Measurements from ENCODE around the gene DDX52.
"Not testable (repeated sequence)": the region's sequence is repeated elsewhere in the genome, so short reads cannot be mapped to it uniquely, and the experiment has no call there.

DDX52 gene

DNA sequence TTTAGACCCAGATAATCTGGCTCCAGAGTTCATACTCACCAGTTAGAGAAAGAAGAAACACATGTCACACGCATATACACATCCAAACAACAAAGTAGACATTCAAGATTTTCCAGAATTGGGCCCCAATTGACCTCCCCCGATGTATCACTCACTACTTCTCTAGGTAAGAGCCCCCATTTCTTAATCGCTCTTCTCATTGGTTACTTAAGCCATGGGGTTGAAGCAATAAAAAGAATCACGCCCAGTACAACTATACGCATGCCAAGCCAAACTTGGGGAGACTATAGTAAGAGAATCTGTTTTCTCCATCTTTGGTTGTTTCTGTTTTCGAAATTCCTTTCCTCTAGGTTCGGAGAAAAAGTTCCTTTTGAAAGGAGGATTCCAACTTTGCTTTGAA lies 565 bp downstream of the DDX52 start:
- Histone ChIP-seq H3K4me1 (peaks cover 33 to 47% (median 37%) of the 10 kb centered on the region in 10 experiments), H3K27ac (peak overlapping the region; percentile 79 to 93 (median 88)), H3K4me2 (peak overlapping the region; percentile 75 to 96 (median 88)), H3K9me3 (replicated peaks in 1 of 11) (no peaks in the 10 kb centered on the region), H3K36me3 (peaks cover 30 to 43% (median 40%) of the 10 kb centered on the region in 11 experiments), H3K27me3 (no peaks in the 10 kb centered on the region), H3K4me3 (peak overlapping the region; percentile 79 to 95 (median 86)), H4K20me1 (peaks cover 0 to 48% (median 25%) of the 10 kb centered on the region in 11 experiments; a peak in 18 of 22 replicates), H3K9ac (peak overlapping the region; percentile 86 to 96 (median 93))
- TF ChIP-seq Cebpa-rat (IDR thresholded peaks at IDR 0.05), result no peak

DNA sequence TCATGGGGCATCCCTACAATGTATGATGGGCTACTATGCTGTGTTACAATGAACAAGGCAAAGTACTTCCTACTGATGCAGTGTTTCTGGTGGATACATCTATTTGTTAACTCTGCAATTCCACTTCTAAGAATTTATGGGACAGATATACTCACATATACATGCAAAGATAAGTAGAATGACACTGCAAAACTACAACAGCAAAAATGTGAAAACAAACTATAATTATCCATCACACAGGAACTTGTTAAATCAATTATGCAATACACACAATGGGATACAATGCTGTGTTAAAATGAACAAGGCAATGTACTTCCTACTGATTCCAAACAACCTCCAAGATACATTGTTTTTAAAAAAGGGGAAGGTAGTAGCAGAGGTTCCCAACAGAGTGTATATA lies 3.2 kb downstream of the DDX52 start:
- H3K9me3 ChIP-seq (replicated peaks in 1 of 11), result no peaks in the 10 kb centered on the region
- H3K4me3 ChIP-seq, result peak overlapping the region in 1 of 10 experiments; percentile 34; a peak in 1 of 20 replicates
- H3K27me3 ChIP-seq, result no peaks in the 10 kb centered on the region
- H3K27ac ChIP-seq, result peak overlapping the region in 5 of 11 experiments; percentile 6 to 49 (median 37); a peak in 7 of 22 replicates
- H4K20me1 ChIP-seq, result peaks cover 0 to 71% (median 25%) of the 10 kb centered on the region in 11 experiments; a peak in 18 of 22 replicates
- peak overlapping the region in 8 of 11 experiments; percentile 11 to 96 (median 86); a peak in 16 of 22 replicates for H3K4me2 ChIP-seq
- peak overlapping the region in 3 of 11 experiments; percentile 5 to 18 (median 11); a peak in 3 of 22 replicates for H3K9ac ChIP-seq
- 0 out of 22 replicates have a peak, but pooled peaks of 1 of the 11 experiments have one; percentile 15 for TF ChIP-seq Cebpa-rat (IDR thresholded peaks at IDR 0.05)
- H3K36me3 ChIP-seq, result peaks cover 57 to 70% (median 65%) of the 10 kb centered on the region in 11 experiments
- H3K4me1 ChIP-seq, result peaks cover 33 to 45% (median 37%) of the 10 kb centered on the region in 10 experiments

DNA sequence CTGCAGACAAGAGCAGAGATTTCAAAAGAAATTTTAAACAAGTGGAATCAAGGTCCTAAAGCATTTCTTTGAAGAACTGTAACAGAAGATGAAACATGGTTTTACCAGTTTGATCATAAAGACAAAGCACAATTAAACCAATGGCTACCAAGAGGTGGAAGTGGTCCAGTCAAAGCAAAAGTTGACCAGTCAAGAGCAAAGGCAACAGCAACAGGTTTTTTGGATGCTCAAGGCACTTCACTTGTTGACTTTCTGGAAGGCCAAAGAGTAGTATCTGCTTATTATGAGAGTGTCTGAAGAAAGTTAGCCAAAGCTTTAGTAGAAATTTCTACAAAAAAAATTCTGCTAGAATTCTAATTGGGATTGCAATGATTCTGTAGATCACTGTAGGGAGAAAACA lies 5.3 kb downstream of the DDX52 start:
- Histone ChIP-seq H3K27me3 (no peaks in the 10 kb centered on the region), H3K9me3 (replicated peaks in 1 of 11) (no peaks in the 10 kb centered on the region), H3K4me1 (peaks cover 28 to 40% (median 32%) of the 10 kb centered on the region in 10 experiments), H3K9ac (no peak overlapping the region), H3K36me3 (peaks cover 77 to 91% (median 85%) of the 10 kb centered on the region in 11 experiments), H3K27ac (no peak overlapping the region), H3K4me3 (no peak overlapping the region), H4K20me1 (peaks cover 3 to 85% (median 38%) of the 10 kb centered on the region in 11 experiments; a peak in 18 of 22 replicates), H3K4me2 (no peak overlapping the region)
- no peak for TF ChIP-seq Cebpa-rat (IDR thresholded peaks at IDR 0.05)

DNA sequence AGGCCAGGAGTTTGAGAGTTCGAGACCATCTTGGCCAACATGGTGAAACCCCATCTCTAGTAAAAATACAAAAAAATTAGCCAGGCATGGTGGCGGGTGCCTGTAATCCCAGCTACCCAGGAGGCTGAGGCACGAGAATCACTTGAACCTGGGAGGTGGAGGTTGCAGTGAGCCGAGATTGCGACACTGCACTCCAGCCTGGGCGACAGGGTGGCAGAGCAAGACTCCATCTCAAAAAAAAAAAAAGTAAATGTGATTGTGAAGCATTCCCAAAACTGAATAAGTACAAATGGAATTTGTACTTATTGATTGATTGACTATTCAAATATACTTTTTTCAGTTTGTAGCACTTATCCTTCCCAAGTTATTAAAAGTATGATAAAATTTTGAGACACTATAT lies 26.8 kb downstream of the DDX52 start:
- not testable (repeated sequence) for H3K4me2 ChIP-seq; H3K27me3 ChIP-seq; H3K4me1 ChIP-seq; H3K4me3 ChIP-seq; H4K20me1 ChIP-seq; H3K9me3 ChIP-seq (replicated peaks in 1 of 11); H3K9ac ChIP-seq; H3K27ac ChIP-seq
- peaks cover 90 to 96% (median 95%) of the 10 kb centered on the region in 11 experiments for H3K36me3 ChIP-seq
- TF ChIP-seq Cebpa-rat (IDR thresholded peaks at IDR 0.05), result peak in 2 of 11 experiments; percentile 5 to 8; a peak in 1 of 22 replicates

DNA sequence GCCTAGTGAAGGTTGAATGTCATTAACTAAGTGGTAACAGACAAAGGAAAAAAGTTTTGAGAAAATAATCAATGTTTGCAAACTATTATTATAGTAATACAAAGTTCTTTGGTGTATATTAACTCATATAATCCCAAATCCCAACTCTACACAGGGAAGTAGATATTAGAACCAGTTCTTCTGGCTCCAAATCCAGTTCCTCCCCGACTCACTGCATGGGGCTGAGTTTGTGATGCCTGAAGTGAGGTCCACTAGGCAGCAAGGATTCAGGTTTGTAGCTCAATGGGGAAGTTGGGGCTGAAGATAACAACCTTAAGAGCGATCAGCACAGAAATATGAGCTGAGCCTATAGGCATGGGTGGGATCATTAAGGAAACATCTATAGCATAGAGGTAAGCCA lies 28.4 kb downstream of the DDX52 start:
- no peak overlapping the region for H3K9ac ChIP-seq
- no peak for TF ChIP-seq Cebpa-rat (IDR thresholded peaks at IDR 0.05)
- H3K4me2 ChIP-seq, result no peak overlapping the region
- H3K4me3 ChIP-seq, result no peak overlapping the region
- H3K27me3 ChIP-seq, result no peaks in the 10 kb centered on the region
- H3K9me3 ChIP-seq (replicated peaks in 1 of 11), result no peaks in the 10 kb centered on the region
- peaks cover 3 to 13% (median 6%) of the 10 kb centered on the region in 10 experiments; a peak in 16 of 20 replicates for H3K4me1 ChIP-seq
- H3K36me3 ChIP-seq, result peaks cover 74 to 80% (median 79%) of the 10 kb centered on the region in 11 experiments
- H3K27ac ChIP-seq, result no peak overlapping the region
- H4K20me1 ChIP-seq, result no peaks in the 10 kb centered on the region; a peak in 1 of 22 replicates

DNA sequence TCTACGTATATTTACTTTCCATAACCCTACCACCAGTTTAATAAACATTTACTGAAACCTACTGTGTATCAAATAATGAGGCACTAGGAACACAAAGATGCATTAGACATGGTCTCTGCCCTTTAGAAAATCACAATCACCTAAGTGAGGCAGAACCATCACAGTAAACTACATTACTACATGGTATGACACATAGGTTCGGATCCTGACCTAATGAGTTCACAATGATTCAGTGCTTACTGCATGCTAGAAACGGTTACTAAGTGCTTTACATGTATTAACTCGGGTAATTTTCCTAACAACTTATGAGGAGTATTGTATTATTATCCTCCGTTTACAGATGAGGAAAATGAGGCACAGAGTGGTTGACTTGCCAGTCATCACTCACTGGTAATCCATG lies 28.9 kb downstream of the DDX52 start:
- no peak overlapping the region for H3K4me3 ChIP-seq
- no peak overlapping the region for H3K27ac ChIP-seq
- H3K9ac ChIP-seq, result no peak overlapping the region
- no peaks in the 10 kb centered on the region; a peak in 1 of 22 replicates for H4K20me1 ChIP-seq
- no peaks in the 10 kb centered on the region for H3K27me3 ChIP-seq
- no peaks in the 10 kb centered on the region for H3K9me3 ChIP-seq (replicated peaks in 1 of 11)
- H3K36me3 ChIP-seq, result peaks cover 70 to 76% (median 75%) of the 10 kb centered on the region in 11 experiments
- no peak overlapping the region for H3K4me2 ChIP-seq
- H3K4me1 ChIP-seq, result peaks cover 6 to 15% (median 9%) of the 10 kb centered on the region in 10 experiments; a peak in 16 of 20 replicates
- no peak for TF ChIP-seq Cebpa-rat (IDR thresholded peaks at IDR 0.05)

DNA sequence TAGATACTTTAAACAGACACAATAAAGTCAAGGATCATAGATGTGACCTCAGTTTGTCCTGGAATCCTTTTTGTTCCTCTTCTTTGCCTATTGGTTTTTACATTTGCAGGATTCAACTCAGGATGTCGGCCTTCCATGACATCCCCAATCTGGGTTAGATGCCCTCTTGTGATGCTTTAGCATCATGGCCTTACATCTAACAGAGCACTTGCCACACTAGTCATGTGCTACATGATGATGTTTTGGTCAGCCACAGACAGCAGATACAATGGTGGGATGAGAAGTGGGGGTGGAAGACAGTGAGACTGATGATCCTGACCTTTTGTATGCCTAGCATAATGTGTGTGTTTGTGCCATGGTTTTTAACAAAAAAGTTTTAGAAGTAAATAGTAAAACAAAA lies 32.3 kb downstream of the DDX52 start:
- TF ChIP-seq Cebpa-rat (IDR thresholded peaks at IDR 0.05), result no peak
- Histone ChIP-seq H3K9ac (no peak overlapping the region), H3K9me3 (replicated peaks in 1 of 11) (no peaks in the 10 kb centered on the region), H3K4me2 (no peak overlapping the region), H3K4me1 (peaks cover 23 to 34% (median 28%) of the 10 kb centered on the region in 10 experiments), H3K4me3 (no peak overlapping the region), H3K27ac (peak overlapping the region in 3 of 11 experiments; percentile 94 to 98 (median 95); a peak in 2 of 22 replicates), H3K27me3 (no peaks in the 10 kb centered on the region), H4K20me1 (peaks cover 0 to 18% (median 0%) of the 10 kb centered on the region in 11 experiments; a peak in 7 of 22 replicates), H3K36me3 (peaks cover 38 to 45% (median 41%) of the 10 kb centered on the region in 11 experiments)

DNA sequence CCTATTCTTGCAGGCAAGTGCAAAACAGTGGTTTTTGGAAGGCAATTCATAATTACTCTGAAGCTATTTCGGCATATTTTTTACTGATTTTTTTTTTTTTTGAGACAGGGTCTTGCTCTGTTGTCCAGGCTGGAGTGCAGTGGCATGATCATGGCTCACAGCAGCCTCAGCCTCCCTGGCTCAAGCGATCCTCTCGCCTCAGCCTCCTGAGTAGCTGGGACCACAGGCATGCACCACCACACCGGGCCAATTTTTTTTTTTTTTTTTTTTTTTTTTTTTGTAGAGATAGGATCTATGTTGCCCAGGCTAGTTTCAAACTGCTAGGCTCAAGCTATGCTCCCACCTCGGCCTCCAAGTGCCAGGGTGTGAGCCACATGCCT lies 33.2 kb downstream of the DDX52 start:
- not testable (repeated sequence) for H3K9me3 ChIP-seq (replicated peaks in 1 of 11); H3K27me3 ChIP-seq
- Histone ChIP-seq H3K4me3 (peak overlapping the region; percentile 76 to 98 (median 90)), H3K27ac (peak overlapping the region; percentile 91 to 99 (median 96); a peak in 21 of 22 replicates), H3K4me2 (peak overlapping the region; percentile 68 to 92 (median 82)), H4K20me1 (peaks cover 0 to 28% (median 0%) of the 10 kb centered on the region in 11 experiments; a peak in 7 of 22 replicates), H3K4me1 (peaks cover 28 to 43% (median 33%) of the 10 kb centered on the region in 10 experiments), H3K9ac (peak overlapping the region; percentile 93 to 98 (median 96); a peak in 21 of 22 replicates), H3K36me3 (peaks cover 32 to 45% (median 39%) of the 10 kb centered on the region in 11 experiments)

DNA sequence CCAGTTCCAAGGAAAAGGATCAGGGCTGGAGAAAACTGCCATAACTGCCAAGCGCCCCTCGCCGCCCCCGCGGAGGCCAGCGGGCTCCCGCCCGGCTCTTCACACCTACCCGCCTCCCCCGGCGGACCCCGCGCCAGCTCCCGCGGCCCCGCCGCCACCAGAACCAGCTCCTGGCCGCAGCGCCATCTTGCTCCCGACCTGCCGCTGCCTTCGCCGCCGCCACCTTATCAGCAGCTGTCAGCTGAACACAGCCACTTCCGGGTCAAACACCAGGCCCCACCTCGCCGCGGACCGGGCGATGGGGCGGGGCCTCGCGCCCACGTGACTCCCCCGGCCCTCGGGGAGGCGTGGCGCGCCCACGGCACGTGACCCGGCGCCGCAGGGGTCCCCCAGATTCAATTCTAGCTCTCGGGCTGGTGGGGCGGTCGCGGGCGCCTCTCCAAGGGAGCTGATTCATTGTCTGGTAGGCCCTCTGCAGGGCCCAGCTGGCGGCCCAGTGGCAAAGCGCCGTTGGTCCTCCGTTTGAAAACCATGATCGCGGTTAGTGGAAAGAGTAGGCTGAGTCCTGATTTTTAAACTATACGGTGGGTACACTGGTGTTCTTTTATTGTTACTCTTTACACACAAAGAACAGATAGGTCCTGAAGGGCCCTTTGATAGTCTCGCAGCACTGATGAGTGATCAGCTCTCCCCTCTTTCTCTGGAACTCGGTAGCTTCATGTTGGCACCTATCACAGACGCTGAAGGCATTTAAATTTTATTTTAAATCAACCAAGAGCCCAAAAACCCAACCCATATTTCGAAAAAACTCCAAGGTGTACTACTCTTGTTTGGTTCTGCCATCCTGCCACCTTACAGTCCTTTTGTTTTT lies 33.8 kb downstream of the DDX52 start, which contains the start of gene SYNRG:
TSS of gene SYNRG (minus strand) at position 249 of the 871 bp plus-strand sequence. CDS start at position 186, 63 bp downstream.
- Histone ChIP-seq H4K20me1 (peaks cover 0 to 34% (median 0%) of the 10 kb centered on the region in 11 experiments; a peak in 7 of 22 replicates), H3K9ac (peak within 1 kb of the TSS; percentile 93 to 98 (median 96)), H3K27me3 (no peaks in the 10 kb centered on the region), H3K4me2 (peak within 1 kb of the TSS; percentile 82 to 100 (median 92)), H3K27ac (peak within 1 kb of the TSS; percentile 91 to 99 (median 96)), H3K9me3 (replicated peaks in 1 of 11) (peaks cover 0 to 10% (median 6%) of the 10 kb centered on the region in 11 experiments; a peak in 17 of 22 replicates), H3K4me1 (peaks cover 28 to 43% (median 33%) of the 10 kb centered on the region in 10 experiments), H3K4me3 (peak within 1 kb of the TSS; percentile 76 to 98 (median 90)), H3K36me3 (peaks cover 32 to 45% (median 39%) of the 10 kb centered on the region in 11 experiments)
- no peak for TF ChIP-seq Cebpa-rat (IDR thresholded peaks at IDR 0.05)
